ENCODE data around the gene TCERG1.

DNA sequence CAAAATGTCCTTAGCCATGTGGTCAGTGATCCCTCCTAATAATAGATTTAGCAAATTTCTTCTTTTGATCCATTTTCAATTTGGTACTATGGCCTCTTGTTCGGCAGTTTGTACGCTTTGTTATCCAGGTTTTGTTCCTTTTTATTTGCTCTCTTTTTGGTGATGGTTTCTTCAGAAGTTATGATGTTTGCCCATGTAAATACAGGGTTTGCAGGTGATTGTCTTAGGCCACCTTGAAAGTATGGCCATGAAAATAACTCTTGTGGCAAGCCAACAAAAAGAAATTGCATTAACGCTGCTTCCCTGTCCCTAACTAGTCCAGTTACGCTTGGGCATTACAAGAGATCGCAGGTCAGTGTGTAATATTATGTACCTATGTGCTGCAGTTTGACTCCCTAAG lies 60.3 kb downstream of the TCERG1 start:
- TF ChIP-seq, protein P1, sequence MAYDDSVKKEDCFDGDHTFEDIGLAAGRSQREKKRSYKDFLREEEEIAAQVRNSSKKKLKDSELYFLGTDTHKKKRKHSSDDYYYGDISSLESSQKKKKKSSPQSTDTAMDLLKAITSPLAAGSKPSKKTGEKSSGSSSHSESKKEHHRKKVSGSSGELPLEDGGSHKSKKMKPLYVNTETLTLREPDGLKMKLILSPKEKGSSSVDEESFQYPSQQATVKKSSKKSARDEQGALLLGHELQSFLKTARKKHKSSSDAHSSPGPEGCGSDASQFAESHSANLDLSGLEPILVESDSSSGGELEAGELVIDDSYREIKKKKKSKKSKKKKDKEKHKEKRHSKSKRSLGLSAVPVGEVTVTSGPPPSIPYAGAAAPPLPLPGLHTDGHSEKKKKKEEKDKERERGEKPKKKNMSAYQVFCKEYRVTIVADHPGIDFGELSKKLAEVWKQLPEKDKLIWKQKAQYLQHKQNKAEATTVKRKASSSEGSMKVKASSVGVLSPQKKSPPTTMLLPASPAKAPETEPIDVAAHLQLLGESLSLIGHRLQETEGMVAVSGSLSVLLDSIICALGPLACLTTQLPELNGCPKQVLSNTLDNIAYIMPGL (CRISPR knock-in tag; IDR thresholded peaks at IDR 0.05): no peak
- TF ChIP-seq SRF (CRISPR knock-in tag; IDR thresholded peaks at IDR 0.05): no peak
